Measurements from ENCODE around the gene CCDC13.
"Not testable (repeated sequence)": the region's sequence is repeated elsewhere in the genome, so short reads cannot be mapped to it uniquely, and the experiment has no call there.

Gene CCDC13, protein sequence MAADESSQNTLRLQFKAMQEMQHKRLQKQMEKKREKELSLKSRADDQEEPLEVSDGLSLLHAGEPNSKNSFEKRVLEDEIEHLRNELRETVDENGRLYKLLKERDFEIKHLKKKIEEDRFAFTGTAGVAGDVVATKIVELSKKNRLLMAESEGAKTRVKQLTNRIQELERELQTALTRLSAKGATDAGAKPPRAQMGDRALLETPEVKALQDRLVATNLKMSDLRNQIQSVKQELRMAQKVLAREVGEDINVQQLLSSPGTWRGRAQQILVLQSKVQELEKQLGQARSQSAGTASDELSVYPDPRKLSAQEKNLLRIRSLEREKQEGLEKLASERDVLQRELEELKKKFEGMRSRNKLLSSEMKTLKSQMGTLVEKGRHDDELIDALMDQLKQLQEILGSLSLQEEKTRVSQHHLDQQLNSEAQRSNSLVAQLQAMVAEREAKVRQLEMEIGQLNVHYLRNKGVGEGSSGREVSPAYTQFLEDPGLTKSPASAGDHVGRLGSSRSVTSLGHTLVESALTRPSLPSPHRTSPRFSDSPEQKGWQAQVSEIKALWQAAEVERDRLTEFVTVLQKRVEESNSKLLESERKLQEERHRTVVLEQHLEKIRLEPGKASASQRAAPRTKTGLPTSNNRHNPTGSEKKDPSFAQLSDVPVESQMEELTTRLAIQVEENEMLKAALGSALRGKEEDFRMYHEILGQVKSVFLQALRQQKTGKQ

DNA sequence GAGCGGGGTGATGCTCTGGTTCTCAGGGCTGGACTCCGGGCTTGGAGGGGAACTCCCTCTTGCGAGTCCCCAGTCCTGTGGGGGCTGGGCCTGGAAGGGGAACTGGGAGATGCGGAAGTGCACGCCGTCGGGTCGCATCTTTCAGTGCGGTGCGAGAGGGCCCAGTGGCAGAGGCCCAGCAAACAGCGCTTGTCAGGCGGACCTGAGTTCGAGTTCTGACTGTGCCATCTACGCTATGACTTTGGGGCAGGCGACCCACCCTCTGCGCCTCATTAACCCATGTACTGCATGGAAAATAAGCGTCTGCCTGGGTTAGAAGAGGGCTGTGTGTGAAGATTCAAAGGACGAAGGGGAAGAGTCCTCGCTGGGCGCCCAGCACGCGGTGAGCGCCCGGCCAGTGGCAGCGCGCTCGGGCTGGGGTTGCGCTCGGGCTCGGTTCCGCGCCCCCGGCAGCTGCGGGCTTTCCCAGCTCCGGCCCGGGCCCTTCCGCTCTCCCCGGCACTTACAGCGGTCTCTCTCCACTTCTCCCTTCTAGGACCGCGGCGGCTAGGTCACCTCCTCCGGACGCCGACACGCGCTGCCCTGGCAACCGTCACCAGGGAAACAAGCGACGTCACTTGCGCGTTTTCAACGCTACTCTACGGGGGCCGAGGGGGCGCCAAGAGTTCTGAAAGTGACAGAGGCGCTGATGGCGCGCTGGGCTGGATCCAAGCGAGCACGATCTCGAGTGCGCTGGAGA lies at the start of gene CCDC13:
TSS of gene CCDC13 (minus strand) at position 584 of the 739 bp plus-strand sequence. CDS start 14,908 bp downstream, outside the sequence.
- DNase-seq: peak; percentile 92

DNA sequence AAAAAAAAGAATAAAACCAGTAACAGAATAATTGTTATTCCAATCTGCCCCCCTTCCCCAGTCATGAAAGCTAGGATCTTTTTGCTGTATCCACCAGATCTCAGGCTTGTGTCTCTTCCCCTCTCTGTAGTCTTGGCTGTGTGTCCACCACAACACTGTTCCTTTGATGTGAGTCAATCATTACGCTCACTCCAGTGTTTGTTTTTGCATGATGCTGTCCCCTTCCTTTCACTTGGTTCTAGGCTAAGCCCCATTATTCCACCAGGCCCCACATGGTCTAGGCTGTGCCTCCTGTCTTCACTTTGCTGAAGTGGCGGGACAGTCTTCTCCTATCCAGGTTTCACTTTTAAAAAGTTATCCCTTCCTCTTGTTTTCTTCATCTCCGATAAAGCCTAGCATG lies 49.8 kb upstream of the CCDC13 start:
- DNase-seq: no peak

DNA sequence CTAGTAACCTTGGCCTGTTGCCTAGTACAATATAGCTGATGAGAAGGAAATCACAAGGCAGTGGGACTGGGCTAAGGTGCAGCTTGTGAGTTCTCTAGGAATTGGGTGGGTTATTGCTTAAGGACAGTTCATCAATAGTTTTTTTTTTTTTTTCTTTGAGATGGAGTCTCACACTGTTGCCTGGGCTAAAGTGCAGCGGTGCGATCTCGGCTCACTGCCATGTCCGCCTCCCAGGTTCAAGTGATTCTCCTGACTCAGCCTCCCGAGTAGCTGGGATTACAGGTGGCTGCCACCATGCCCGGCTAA lies 47.6 kb upstream of the CCDC13 start:
- DNase-seq: no peak

DNA sequence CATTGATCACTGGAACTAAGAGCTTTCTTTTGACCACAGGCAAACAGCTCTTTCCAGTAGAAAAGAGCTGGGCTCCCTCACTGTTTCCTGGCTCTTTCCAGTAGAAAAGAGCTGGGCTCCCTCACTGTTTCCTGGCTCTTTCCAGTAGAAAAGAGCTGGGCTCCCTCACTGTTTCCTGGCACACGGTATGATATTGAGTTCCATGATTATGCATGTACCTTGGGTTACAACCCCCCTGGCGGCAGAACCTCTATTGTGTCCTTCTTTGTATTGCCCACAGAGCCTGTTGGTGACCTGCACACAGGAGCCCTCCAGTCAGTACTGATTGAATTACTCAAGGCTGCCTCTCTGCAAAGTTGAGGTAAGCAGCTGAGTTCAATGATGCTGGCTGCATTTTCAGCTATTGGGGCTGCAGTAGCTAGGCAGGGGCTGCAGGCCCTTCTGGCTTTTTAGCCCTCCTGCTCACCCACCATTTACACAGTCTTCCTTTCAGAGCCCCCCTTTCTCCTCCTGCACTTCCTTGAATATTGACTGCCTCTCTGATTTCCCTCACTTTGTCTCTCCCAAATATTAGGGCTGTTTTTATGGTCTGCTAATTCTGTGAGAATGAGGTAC lies 46.4 kb upstream of the CCDC13 start:
- DNase-seq: no peak

DNA sequence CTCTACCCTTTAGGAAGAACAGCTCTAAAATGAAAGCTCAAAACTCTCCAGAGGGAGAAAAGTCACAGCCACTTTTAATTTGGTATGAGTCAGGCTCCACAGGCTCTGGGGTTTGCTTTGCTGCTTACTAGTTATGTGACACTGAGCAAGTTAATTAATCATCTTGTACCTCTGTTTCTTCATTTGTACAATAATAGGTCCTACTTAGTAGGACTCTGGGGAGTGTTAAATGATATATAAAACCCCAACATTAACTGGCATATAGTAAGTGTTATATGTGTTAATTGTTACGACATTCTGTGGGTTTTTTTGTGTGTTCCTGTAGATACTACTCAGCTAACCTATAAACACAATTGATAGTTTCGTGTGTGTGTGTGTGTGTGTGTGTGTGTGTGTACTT lies 42.8 kb upstream of the CCDC13 start:
- DNase-seq: no peak

DNA sequence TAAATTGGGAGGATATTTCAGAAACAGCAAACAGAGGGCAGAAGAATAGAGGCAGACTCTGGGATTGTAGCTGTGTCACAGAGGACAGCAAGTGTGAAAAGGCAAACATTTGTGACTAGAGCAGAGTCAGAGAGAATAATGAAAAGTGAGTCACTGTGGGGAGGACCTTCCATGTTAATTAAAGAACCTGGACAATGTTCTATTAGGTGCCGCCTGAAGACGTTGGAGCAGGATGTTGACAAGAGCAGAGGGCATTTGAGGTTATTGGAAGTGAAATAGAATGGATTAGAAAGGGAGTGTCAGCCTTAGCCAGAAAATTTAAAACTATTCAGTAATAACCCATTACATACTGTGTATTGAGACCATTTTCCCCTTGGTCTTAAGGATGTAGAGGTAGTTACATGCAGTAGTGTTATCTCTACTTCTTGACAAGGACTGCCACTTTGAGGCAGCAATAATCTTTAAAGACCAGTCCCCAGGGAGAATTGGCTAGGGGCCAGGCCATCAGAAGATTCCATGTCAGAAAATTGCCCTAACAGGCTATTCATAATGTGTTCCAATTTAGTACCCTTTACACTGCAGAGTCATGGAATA lies 42.0 kb upstream of the CCDC13 start:
- no peak for DNase-seq

DNA sequence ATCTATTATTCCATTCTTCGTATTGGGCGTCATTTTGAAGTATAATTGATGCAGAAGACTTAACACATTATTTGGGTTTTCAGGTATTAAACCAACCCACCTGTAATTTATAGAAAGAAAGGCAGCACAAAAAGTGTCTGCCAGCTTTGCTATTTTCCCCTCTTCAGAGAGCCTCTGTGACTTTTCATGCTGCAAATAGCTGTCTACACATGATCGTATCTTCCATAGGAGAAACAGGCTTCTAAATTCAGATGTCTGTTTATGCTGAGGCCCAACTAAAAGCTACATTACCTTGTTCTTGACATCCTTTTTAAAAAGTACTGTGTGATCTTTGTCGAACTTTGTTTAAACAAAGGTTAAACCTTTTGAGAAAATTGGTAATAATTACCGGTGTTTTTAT lies 41.2 kb upstream of the CCDC13 start:
- DNase-seq: no peak

DNA sequence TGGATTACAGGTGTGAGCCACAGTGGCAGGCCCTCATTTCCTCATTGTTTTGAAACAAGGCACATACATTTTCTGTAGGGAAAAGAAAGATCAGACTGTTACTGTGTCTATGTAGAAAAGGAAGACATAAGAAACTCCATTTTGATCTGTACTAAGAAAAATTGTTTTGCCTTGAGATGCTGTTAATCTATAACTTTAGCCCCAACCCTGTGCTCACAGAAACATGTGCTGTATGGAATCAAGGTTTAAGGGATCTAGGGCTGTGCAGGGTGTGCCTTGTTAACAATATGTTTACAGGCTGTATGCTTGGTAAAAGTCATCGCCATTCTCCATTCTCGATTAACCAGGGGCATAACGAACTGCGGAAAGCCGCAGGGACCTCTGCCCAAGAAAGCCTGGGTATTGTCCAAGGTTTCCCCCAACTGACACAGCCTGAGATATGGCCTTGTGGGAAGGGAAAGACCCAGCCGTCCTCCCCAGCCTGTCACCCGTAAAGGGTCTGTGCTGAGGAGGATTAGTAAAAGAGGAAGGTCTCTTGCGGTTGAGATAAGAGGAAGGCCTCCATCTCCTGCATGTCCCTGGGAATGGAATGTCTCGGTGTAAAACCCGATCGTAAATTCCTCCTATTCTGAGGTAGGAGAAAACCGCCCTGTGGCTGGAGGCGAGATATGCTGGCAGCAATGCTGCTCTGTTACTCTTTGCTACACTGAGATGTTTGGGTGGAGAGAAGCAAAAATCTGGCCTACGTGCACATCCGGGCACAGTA lies 38.2 kb upstream of the CCDC13 start:
- DNase-seq: not testable (repeated sequence)

DNA sequence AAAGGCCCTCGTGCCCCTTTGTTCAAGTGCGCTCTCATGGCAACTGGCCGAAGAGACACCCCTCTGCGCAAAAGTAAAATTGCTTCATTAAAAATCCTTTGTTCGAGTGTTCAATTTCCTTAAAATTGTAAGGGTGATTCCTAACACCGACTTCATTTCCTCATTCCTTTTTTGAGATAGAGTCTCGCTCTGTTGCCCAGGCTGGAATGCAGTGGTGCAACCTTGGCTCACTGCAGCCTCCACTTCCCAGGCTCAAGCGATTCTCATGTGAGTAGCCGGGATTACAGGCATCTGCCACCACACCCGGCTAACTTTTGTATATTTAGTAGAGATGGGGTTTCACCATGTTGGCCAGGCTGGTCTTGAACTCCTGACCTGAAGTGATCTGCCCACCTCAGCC lies 37.7 kb upstream of the CCDC13 start:
- DNase-seq: not testable (repeated sequence)

DNA sequence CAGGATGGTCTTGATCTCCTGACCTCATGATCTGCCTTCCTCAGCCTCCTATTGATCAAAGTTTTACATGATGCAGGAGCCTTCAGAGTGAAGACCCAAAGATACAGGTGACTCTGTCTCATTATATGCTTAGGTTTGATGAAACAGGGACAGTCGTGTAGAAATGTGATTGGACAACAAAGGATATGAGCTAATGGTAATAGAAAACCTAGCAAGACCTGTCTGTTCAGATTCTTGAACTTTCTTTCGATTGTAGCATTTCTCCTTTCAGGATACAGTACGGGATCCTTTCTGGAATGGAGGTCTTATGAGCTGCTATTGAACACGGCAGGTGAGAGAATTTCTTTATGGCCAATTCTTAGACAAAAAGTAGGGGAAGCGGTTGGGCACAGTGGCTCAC lies 36.1 kb upstream of the CCDC13 start, which contains the start of gene ACKR2:
TSS of gene ACKR2 (plus strand) at position 244 of the 400 bp plus-strand sequence. CDS start 55,058 bp downstream, outside the sequence.
- no peak for DNase-seq

DNA sequence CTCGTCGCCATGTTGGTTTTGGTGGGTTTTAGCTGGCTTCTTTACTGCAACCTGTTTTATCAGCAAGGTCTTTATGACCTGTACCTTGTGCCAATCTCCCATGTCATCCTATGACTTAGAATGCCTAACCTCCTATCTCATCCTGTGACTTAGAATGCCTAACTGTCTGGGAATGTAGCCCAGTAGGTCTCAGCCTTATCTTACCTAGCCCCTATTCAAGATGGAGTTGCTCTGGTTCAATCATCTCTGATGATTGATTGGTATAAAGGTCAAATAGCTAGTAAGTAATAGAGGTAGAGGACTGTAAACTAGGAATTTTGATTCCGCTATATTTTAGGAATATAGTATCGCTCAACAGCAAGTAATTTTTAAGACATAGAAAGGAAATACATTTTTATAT lies 34.9 kb upstream of the CCDC13 start:
- DNase-seq: no peak

DNA sequence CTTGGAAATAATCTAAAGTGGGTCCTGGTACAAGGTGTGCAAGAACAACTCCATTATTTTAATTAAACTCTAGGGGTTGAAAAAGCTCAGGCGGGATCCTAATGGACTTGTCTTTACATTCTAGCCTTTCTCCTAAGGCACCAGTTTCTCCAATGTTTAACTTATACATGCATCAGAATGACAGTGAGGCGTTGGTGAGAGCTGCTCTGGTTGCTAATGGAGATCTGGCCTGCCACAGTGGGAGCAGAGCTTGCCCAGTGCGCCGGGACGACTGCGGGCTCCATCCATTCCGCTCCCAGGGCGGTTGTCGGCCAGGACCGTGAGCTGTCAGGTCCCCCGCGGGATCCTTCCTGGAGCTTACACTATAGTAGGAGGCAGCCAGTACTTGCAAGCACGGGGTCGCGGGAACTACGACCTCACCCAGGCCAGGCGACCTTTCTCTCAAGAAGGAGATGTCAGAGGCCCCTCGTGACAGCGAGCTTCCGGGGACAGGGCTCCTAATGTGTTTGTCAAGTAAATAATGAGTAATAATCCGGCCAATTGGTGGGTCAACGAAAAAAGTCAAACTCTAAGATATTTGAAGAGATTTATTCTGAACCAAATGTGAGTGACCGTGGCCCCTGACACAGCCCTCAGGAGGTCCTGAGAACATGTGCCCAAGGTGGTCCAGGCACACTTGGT lies 32.2 kb upstream of the CCDC13 start:
- DNase-seq: no peak

DNA sequence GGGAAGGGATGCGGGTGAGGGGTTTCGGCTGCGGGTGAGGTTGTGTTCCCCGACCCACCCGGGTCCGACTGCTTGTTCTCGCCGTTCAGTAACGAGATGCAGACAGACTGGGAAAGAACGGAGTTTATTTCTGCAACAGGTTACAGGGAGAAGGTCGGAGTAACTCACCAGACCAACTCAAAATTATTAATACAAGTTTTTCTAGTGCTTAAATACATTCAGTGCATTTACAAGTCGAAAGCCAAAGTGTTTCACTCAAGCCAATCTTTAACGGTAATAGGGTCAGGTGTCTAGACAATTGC lies 31.7 kb upstream of the CCDC13 start:
- no peak for DNase-seq

DNA sequence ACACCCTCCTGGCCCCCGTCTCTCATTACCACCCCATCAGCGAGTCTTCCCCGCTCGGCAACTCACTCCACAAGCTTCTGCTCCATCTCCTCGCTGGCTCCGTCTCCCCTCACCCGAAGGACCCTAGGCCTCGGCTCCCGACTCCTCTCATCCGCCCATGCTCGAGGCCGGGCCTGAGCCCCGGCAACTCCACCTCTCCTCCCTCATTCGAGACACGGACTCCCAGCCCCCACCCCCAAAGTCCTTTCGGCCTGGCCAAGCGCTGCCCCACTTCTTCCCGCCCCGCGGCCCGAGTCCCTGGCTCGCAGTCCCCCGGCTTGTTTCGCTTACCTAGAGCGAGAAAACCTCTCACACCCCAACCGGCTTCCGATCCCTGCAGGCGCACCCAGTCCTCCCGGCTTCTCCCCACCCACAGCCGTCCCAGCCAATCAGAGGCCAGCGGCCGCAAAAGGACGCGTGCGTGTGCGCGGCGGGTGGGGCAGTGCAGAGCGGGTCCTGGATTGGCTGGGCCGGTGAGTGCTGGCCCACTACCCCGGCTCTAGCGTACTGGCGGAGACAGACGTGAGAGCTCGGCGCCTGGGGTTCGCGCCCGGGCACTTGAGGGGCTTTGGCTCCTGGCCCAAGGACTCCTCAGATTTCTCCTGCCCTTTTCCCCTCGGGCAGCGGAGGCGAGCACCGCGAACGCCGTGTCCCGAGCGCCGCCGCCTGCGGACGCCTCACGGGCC lies 31.2 kb upstream of the CCDC13 start, which contains the start of gene HIGD1A:
TSS of gene HIGD1A (minus strand) at position 385 of the 725 bp plus-strand sequence. CDS start 10,237 bp downstream, outside the sequence.
- peak; percentile 94 for DNase-seq

DNA sequence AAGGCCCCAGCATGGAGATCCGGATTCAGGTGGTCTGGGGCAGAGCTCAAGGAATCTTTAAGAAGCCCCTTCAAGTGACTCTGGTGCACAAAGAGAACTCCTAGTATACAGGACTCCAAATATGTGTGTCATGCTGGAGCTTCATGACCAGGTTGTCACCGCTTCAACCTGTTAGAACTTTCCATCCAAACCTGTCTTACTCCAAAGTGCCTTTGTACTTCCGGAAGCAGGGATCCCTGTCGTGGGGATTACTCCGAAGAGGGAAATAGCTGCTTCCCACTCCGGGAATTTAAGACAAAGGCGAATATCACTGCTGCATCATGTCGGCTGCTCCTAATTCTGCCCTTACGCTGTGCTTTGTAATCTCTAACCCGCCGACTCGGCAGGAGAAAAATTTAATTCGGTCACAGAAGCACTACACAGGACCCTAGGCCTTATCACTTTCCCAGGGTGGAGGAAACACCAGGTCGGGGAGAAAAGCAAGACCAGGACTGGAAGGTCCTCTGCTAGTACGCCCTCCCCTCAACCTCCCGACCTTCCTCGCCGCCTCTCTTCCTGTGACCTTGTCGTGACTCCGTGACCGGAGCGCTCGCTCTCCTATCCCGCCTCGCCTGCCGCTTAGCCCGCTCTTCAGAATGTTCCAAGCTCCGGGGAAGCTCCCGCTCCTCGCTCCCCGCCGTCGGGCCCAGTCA lies 30.5 kb upstream of the CCDC13 start:
- no peak for DNase-seq

DNA sequence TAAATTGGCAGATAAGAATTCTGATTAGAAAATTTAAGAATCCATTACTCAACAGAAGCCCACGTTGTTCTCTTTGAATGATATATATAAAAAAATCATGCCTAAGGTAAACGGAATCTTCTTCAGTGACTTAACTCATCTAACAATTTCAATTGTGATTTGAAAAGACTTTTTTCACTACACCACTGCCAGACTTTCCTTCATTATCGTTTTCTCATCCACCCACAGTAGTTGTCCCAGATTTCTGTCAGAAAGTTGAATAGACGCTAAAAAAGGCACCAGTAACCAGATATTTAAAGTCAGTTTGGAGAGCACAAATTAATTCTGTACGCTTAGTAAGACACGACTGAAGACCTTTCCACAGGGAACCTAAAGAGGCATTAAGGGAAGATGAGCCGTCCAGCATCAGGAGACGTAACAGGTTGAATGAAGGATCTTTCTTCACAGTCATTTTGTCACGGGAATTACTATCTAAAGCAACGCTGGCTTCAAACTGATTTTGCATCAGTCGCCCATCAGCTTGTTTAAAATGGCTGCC lies 29.9 kb upstream of the CCDC13 start:
- DNase-seq: no peak

DNA sequence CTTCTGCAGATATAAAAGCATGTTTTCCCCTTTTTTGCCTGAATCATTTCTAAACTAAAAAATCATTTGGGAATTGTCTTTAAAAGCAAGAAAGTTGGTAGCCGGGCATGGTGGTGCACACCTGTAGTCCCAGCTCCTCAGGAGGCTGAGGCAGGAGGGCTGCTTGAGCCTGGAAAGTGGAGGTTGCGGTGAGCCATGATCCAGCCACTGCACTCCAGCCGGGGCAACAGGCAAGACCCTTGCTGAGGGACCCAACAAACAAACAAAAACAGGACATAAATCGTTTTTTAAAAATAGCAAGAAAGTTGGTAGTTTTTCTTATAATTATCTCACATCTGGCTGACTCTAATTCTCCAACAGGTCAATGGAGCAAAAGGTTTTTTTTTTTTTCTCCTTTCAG lies 28.7 kb upstream of the CCDC13 start:
- no peak for DNase-seq

DNA sequence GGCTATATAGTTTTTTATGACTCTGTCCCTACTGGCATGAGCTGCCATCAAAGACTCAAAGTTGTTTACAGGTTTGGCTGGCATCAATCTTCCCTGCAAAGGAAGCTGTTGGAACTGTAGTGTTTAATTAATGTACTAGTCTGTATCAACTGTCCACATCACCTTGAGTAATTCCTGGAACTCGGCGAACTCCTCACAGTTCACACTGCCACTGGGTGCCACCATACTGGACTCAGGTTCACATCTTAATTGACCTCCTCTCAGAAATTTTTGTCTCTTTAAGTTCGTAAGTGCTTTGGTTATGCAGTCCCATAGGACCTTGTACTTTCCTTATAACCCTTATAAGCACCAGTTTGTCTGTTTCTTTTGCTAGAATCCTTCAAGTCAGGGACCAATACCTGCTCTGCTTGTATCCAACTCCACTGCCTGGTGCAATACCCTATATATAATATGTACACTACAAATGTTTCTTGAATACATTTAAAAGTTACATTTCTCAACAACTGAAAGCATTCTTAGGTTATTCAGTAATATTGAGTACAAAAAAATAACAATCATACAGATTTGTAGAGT lies 28.1 kb upstream of the CCDC13 start:
- no peak for DNase-seq

DNA sequence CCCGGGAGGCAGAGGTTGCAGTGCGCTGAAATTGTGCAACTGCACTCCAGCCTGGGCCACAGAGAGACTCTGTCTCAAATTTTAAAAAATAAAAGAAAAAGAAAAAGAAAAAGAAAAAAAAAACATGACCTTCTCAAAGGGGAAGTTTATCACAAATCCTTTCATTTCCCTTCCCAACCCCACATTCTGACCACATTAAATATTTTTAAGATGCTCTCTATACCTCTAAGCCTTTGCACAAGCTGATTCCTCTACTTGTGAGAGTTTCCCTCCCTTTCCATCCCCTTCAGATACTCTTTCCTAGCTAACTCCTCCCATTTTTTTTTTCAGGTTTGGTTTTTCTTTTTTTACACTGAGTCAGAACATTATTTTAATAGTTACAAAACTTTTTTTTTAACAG lies 27.2 kb upstream of the CCDC13 start:
- DNase-seq: no peak

All from CD4-positive, alpha-beta T cell treated with Interferon gamma for 1 hour (primary cell).